ENCODE measurements around the gene BLOC1S3.

Gene BLOC1S3

DNA sequence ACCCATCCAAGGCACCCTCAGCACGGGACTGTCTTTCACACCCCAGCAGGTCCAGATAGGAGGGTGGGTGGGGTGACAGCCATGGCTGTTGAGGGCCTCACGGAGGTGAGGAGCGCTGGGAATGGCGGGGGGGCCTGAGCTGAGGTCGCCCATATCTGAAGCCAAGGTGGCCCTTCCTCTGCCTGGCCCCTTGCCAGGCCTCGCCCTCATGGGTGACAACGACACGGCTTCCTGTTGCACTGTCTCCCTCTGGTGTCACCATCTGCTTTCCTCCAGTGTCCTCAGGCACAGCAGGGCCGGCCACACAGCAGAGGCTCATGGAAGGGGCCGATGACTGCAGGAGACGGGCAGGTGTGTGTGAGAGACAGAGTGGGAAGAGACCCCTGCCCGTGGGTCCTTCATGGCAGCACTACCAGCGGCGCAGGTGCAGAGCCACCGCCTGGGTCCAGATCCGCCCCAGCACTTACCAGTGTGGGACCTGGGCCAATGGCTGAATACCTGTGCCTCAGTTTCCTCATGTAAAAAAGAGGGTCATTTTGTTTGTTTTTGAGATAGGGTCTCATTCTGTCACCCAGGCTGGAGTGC, 9.7 kb upstream of the BLOC1S3 start:
- WGBS (ENCODE audit: extremely low coverage, insufficient coverage, low lambda C conversion rate), result no CpG with 5 or more reads among the region's 16 CpGs
- no peak overlapping the region for H4K8ac ChIP-seq (ENCODE audit: low read depth, low read length)
- DNase-seq, result no peak

DNA sequence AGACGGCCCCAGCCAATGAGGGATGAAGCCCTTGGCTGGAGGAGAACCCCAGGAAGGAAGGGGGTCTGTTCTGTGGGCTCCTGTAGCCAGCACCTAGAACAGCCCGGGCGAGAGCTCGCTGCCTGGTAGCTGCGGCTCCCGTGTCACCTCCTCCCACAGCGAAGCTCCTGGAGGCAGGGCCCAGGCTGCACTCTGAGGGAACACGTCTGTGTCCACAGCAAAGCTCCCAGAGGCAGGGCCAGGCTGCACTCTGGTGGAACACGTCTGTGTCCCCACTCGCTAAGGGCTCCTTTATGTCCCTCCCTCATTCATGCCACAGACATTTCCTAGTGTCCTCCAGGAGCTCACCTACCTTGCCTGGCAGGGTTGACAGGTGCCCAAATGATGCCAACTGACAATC, 9.0 kb upstream of the BLOC1S3 start:
- Histone ChIP-seq H3K18ac (ENCODE audit: low read length) (no peak overlapping the region), H3K23ac (ENCODE audit: low read length) (no peak overlapping the region), H3K79me1 (ENCODE audit: low read length) (no peaks in the 10 kb centered on the region), H3K4me2 (ENCODE audit: low read length) (no peak overlapping the region), H2BK120ac (ENCODE audit: low read depth, low read length) (no peak overlapping the region), H3K4ac (ENCODE audit: low read depth, low read length) (no peak overlapping the region), H3K4me3 (ENCODE audit: low read length) (no peak overlapping the region), H2BK5ac (ENCODE audit: low read length) (no peak overlapping the region), H3K56ac (ENCODE audit: low read length) (no peak overlapping the region), H3K27me3 (ENCODE audit: insufficient read depth, low read length, poor library complexity) (no peaks in the 10 kb centered on the region), H2AK5ac (ENCODE audit: low read length) (no peak overlapping the region), H3K4me1 (ENCODE audit: control insufficient read depth, low read depth, low read length) (no peaks in the 10 kb centered on the region), H2BK15ac (replicated peaks; ENCODE audit: low read depth) (no peak overlapping the region), H4K8ac (ENCODE audit: low read depth, low read length) (no peak overlapping the region), H3K36me3 (ENCODE audit: control insufficient read depth, insufficient read depth, low read length) (no peaks in the 10 kb centered on the region), H3K9ac (ENCODE audit: low read length) (no peak overlapping the region), H4K5ac (ENCODE audit: low read length) (no peak overlapping the region), H3K27ac (ENCODE audit: low read depth, low read length) (no peak overlapping the region), H3K79me2 (ENCODE audit: control insufficient read depth, insufficient read depth, low read length) (no peaks in the 10 kb centered on the region)
- no CpG with 5 or more reads among the region's 10 CpGs for WGBS (ENCODE audit: extremely low coverage, insufficient coverage, low lambda C conversion rate)
- DNase-seq, result no peak

More for the DNA sequence above, 9.7 kb upstream of the BLOC1S3 start:
- H3K4ac ChIP-seq (ENCODE audit: low read depth, low read length), result no peak overlapping the region
- H2BK15ac ChIP-seq (replicated peaks; ENCODE audit: low read depth), result no peak overlapping the region
- no peaks in the 10 kb centered on the region for H3K4me1 ChIP-seq (ENCODE audit: control insufficient read depth, low read depth, low read length)
- H3K56ac ChIP-seq (ENCODE audit: low read length), result no peak overlapping the region
- no peak overlapping the region for H2BK120ac ChIP-seq (ENCODE audit: low read depth, low read length)
- no peak overlapping the region for H3K4me3 ChIP-seq (ENCODE audit: low read length)
- H3K36me3 ChIP-seq (ENCODE audit: control insufficient read depth, insufficient read depth, low read length), result no peaks in the 10 kb centered on the region
- H2AK5ac ChIP-seq (ENCODE audit: low read length), result no peak overlapping the region
- no peak overlapping the region for H3K18ac ChIP-seq (ENCODE audit: low read length)
- no peaks in the 10 kb centered on the region for H3K27me3 ChIP-seq (ENCODE audit: insufficient read depth, low read length, poor library complexity)
- no peak overlapping the region for H3K23ac ChIP-seq (ENCODE audit: low read length)
- H3K79me1 ChIP-seq (ENCODE audit: low read length), result no peaks in the 10 kb centered on the region
- no peak overlapping the region for H3K27ac ChIP-seq (ENCODE audit: low read depth, low read length)
- H2BK5ac ChIP-seq (ENCODE audit: low read length), result no peak overlapping the region
- H3K9ac ChIP-seq (ENCODE audit: low read length), result no peak overlapping the region
- H4K5ac ChIP-seq (ENCODE audit: low read length), result no peak overlapping the region
- H3K4me2 ChIP-seq (ENCODE audit: low read length), result no peak overlapping the region
- H3K79me2 ChIP-seq (ENCODE audit: control insufficient read depth, insufficient read depth, low read length), result no peaks in the 10 kb centered on the region

- no peaks in the 10 kb centered on the region for H3K79me2 ChIP-seq (ENCODE audit: control insufficient read depth, insufficient read depth, low read length)
- DNase-seq, result no peak
- no peak overlapping the region for H3K4me2 ChIP-seq (ENCODE audit: low read length)
- H3K4me1 ChIP-seq (ENCODE audit: control insufficient read depth, low read depth, low read length), result no peaks in the 10 kb centered on the region
- no peak overlapping the region for H2BK15ac ChIP-seq (replicated peaks; ENCODE audit: low read depth)
- H3K4ac ChIP-seq (ENCODE audit: low read depth, low read length), result no peak overlapping the region
- H3K36me3 ChIP-seq (ENCODE audit: control insufficient read depth, insufficient read depth, low read length), result no peaks in the 10 kb centered on the region
- no peak overlapping the region for H3K27ac ChIP-seq (ENCODE audit: low read depth, low read length)
- H4K5ac ChIP-seq (ENCODE audit: low read length), result no peak overlapping the region
- H2BK5ac ChIP-seq (ENCODE audit: low read length), result no peak overlapping the region
- H3K56ac ChIP-seq (ENCODE audit: low read length), result no peak overlapping the region
- no peak overlapping the region for H3K9ac ChIP-seq (ENCODE audit: low read length)
- H3K79me1 ChIP-seq (ENCODE audit: low read length), result no peaks in the 10 kb centered on the region
- H3K23ac ChIP-seq (ENCODE audit: low read length), result no peak overlapping the region
- no peak overlapping the region for H2AK5ac ChIP-seq (ENCODE audit: low read length)
- H3K27me3 ChIP-seq (ENCODE audit: insufficient read depth, low read length, poor library complexity), result no peaks in the 10 kb centered on the region
- no peak overlapping the region for H3K18ac ChIP-seq (ENCODE audit: low read length)
- no peak overlapping the region for H3K4me3 ChIP-seq (ENCODE audit: low read length)
- WGBS (ENCODE audit: extremely low coverage, insufficient coverage, low lambda C conversion rate), result no CpG with 5 or more reads among the region's 21 CpGs
- no peak overlapping the region for H4K8ac ChIP-seq (ENCODE audit: low read depth, low read length)
- no peak overlapping the region for H2BK120ac ChIP-seq (ENCODE audit: low read depth, low read length)
These were observed 8.2 kb upstream of the BLOC1S3 start for GRCh38 chr19:45170146-45171106.

DNA sequence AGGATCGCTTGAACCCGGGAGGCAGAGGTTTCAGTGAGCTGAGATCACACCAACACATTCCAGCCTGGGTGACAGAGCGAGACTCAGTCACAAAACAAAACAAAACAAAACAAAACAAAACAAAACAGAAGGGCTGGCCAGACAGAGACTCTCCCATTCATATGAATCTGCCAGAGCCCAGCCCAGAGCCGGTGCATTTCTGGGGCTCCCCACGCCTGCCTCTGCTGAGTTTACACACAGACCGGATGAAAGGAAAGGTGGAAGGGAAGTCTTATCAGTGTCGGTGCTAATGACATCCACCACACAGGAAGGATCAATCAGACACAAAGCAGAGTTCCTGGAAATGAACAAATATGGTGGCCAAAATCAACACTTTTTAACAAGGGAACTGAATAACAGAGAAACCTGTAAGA, 7.4 kb upstream of the BLOC1S3 start:
- H3K4me3 ChIP-seq (ENCODE audit: low read length), result no peak overlapping the region
- no peak overlapping the region for H4K8ac ChIP-seq (ENCODE audit: low read depth, low read length)
- H2BK120ac ChIP-seq (ENCODE audit: low read depth, low read length), result no peak overlapping the region
- no peak overlapping the region for H2BK15ac ChIP-seq (replicated peaks; ENCODE audit: low read depth)
- H2AK5ac ChIP-seq (ENCODE audit: low read length), result no peak overlapping the region
- no peaks in the 10 kb centered on the region for H3K79me2 ChIP-seq (ENCODE audit: control insufficient read depth, insufficient read depth, low read length)
- no peak for DNase-seq
- H3K36me3 ChIP-seq (ENCODE audit: control insufficient read depth, insufficient read depth, low read length), result no peaks in the 10 kb centered on the region
- no peak overlapping the region for H4K5ac ChIP-seq (ENCODE audit: low read length)
- no peaks in the 10 kb centered on the region for H3K27me3 ChIP-seq (ENCODE audit: insufficient read depth, low read length, poor library complexity)
- H3K4ac ChIP-seq (ENCODE audit: low read depth, low read length), result no peak overlapping the region
- H3K79me1 ChIP-seq (ENCODE audit: low read length), result no peaks in the 10 kb centered on the region
- no peak overlapping the region for H3K9ac ChIP-seq (ENCODE audit: low read length)
- H3K23ac ChIP-seq (ENCODE audit: low read length), result no peak overlapping the region
- no CpG with 5 or more reads among the region's 7 CpGs for WGBS (ENCODE audit: extremely low coverage, insufficient coverage, low lambda C conversion rate)
- no peak overlapping the region for H2BK5ac ChIP-seq (ENCODE audit: low read length)
- no peak overlapping the region for H3K18ac ChIP-seq (ENCODE audit: low read length)
- H3K56ac ChIP-seq (ENCODE audit: low read length), result no peak overlapping the region
- no peak overlapping the region for H3K27ac ChIP-seq (ENCODE audit: low read depth, low read length)
- no peaks in the 10 kb centered on the region for H3K4me1 ChIP-seq (ENCODE audit: control insufficient read depth, low read depth, low read length)
- no peak overlapping the region for H3K4me2 ChIP-seq (ENCODE audit: low read length)

GRCh38 chr19:45172173-45172572, 6.4 kb upstream of the BLOC1S3 start:
- no peaks in the 10 kb centered on the region for H3K79me2 ChIP-seq (ENCODE audit: control insufficient read depth, insufficient read depth, low read length)
- no peak overlapping the region for H3K4ac ChIP-seq (ENCODE audit: low read depth, low read length)
- H2BK15ac ChIP-seq (replicated peaks; ENCODE audit: low read depth), result no peak overlapping the region
- WGBS (ENCODE audit: extremely low coverage, insufficient coverage, low lambda C conversion rate), result no CpG with 5 or more reads among the region's 4 CpGs
- no peaks in the 10 kb centered on the region for H3K79me1 ChIP-seq (ENCODE audit: low read length)
- H3K27me3 ChIP-seq (ENCODE audit: insufficient read depth, low read length, poor library complexity), result no peaks in the 10 kb centered on the region
- no peak overlapping the region for H3K56ac ChIP-seq (ENCODE audit: low read length)
- no peak overlapping the region for H3K4me2 ChIP-seq (ENCODE audit: low read length)
- no peak overlapping the region for H3K27ac ChIP-seq (ENCODE audit: low read depth, low read length)
- no peak overlapping the region for H2AK5ac ChIP-seq (ENCODE audit: low read length)
- no peak overlapping the region for H3K23ac ChIP-seq (ENCODE audit: low read length)
- no peak overlapping the region for H3K4me3 ChIP-seq (ENCODE audit: low read length)
- no peak overlapping the region for H2BK120ac ChIP-seq (ENCODE audit: low read depth, low read length)
- no peaks in the 10 kb centered on the region for H3K4me1 ChIP-seq (ENCODE audit: control insufficient read depth, low read depth, low read length)
- H2BK5ac ChIP-seq (ENCODE audit: low read length), result no peak overlapping the region
- H4K8ac ChIP-seq (ENCODE audit: low read depth, low read length), result no peak overlapping the region
- no peak overlapping the region for H3K18ac ChIP-seq (ENCODE audit: low read length)
- no peaks in the 10 kb centered on the region for H3K36me3 ChIP-seq (ENCODE audit: control insufficient read depth, insufficient read depth, low read length)
- H4K5ac ChIP-seq (ENCODE audit: low read length), result no peak overlapping the region
- no peak overlapping the region for H3K9ac ChIP-seq (ENCODE audit: low read length)
- no peak for DNase-seq

Measured in mesendoderm (in vitro differentiated cells).